Stimulated activated CD8-positive, alpha-beta memory T cell treated with anti-CD3 and anti-CD28 coated beads, Interleukin-15, amount 100 ng/mL, for 4 hours (primary cell): ENCODE measurements around the gene TMEM165.

Experiments
- DNase-seq, 2 donors: peaks; one replicate each; pipeline ENCODE4 v3.0.0-alpha.2; 2020; ENCODE audit warnings: low read depth in 2 of 2

TMEM165 gene

DNA sequence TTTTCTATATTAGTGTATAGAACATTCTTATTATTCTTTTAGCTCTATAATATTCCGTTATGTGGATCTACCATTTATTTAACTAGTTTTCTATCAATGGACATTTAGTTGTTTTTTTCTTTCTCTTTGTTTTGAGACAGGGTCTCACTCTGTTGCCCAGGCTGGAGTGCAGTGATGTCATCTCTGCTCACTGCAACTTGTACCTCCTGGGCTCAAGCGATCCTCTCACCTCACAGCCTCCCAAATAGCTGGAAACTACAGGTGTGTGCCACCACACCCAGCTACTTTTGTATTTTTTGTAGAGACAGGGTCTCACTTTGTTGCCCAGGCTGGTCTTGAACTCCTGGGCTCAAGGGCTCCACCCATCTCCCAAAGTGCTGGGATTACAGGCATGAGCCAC is 10.8 kb downstream of the TMEM165 start:
- DNase-seq: no peak

DNA sequence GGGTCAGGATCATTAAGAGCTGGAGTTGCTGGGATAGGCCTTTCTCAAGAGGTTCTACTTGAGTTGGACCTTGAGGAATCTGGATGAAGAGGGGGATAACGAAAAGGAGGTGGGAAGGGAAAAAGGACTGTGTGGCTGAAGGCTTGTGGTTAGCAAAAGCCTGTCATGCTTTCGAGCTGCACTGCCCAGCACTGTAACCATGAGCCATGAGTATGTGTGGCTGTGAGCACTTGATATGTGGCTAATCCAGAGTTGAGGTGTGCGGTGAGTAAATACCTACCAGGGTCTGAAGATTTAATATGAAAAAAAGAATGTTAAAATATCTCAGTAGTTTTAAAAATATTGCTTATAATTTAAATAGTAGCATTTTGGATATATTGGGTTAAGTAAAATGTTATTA is 11.4 kb downstream of the TMEM165 start:
- DNase-seq: no peak

DNA sequence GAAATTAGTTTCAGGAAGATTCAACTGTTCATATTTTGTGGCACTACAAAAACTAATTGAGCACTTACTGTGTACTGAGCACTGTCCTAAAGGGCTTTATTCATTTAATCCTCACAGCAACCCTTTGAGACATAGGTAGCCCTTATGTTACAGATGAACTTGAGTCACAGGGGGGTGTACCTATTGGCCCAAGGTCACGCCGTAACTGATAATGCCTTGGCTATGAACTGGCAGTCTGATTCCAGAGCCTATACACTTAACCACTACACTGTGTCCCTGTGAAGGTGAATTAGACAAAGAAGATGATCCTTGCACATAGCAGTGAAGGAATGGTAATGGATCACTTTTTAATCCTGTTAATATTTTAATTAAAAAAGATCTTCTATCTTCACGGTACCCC is 12.0 kb downstream of the TMEM165 start:
- no peak for DNase-seq

DNA sequence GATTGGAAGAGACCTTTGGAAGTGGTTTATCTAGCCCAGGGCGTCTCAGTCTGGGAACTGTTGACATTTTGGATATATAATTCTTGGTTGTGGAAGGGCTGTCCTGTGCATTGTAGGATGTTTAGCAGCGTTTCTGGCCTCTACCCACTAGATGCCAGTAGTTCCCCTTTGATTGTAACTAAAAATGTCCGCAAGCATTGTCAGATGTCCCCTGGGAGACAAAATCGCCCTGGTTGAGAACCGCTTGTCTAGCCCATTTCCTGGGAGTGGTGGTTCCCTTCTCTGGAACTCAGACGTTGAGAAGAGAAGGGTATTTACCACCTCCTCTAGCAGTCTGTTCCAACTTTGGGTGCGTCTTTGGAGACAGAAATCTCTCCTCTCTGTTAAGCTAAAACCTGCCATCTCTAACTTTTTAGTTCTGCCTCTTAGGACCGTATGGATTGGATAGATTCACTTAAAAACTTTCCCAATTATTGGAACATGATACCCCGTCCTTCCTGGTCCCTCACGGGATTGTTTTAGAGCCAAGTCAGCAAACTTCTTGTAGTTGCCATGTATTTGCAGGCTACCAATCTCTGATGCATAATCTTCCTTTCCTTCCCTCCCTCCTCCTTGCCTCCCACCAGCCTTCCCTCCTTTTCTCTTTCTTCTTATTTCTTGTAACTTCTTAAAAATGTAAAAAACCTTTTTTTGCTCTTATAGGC is 13.9 kb downstream of the TMEM165 start:
- no peak for DNase-seq

DNA sequence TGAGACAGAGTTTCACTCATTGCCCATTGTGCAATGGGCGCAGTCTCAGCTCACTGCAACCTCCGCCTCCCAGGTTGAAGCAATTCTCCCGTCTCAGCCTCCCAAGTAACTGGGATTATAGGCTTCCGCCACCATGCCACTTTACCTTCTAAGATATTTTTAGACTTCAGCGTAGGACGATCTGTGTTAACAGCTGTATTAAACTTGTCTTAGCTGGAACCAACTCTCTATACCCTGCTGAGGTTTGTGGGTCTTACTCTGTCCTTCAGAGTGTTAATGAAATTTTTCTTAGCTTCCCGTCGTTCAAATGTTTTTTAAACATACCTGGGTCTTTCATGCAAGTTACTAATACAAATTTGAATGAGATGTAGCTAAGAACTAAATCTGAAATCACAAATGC is 14.7 kb downstream of the TMEM165 start:
- DNase-seq: no peak

DNA sequence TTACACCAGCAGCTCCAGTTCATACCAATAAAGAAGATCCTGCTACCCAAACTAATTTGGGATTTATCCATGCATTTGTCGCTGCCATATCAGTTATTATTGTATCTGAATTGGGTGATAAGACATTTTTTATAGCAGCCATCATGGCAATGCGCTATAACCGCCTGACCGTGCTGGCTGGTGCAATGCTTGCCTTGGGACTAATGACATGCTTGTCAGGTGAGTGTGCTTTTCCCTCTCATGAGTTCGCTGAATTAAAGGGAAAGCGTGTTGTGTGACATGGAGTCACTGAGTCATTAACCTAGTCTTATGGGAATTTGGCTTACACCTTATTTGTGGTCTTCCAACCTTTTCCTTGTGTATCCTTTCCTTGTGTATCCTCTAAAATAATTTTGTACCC is 15.9 kb downstream of the TMEM165 start:
- no peak for DNase-seq

DNA sequence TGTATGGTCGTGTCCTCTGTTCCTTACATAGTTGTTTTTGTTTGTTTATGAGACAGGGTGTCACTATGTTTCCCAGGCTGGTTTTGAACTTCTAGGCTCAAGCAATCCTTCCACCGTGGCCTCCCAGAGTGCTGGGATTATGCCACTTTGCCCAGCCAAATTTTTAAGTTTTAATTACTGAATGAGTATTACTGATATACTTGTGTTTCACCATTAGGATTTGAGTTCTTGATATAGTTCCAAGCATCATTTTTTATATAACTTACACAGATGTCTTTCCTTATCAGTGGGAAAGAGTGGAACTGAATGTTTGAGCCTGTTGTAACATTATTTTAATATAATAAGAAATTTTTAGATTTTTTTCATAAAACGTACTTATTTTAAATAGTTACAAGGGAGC is 20.4 kb downstream of the TMEM165 start:
- DNase-seq: no peak

DNA sequence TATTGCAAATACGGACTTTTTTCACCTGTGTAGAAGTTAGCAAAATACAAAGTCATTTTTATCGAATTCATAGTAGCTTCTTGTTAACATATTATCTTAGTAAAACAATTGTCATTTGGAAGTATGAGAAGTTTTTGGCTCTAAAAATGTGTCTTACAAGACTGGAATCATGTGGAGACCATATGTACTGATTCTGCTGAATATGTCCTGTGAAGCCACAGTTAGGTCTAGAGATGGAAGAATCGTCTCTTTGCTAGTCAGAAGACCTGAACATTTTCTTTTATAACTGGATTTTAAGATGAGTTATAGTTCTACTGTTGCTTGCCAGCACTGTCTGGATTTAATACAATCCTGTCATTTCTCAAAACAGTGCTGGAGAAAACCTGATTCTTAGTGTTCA is 29.0 kb downstream of the TMEM165 start:
- DNase-seq: no peak

DNA sequence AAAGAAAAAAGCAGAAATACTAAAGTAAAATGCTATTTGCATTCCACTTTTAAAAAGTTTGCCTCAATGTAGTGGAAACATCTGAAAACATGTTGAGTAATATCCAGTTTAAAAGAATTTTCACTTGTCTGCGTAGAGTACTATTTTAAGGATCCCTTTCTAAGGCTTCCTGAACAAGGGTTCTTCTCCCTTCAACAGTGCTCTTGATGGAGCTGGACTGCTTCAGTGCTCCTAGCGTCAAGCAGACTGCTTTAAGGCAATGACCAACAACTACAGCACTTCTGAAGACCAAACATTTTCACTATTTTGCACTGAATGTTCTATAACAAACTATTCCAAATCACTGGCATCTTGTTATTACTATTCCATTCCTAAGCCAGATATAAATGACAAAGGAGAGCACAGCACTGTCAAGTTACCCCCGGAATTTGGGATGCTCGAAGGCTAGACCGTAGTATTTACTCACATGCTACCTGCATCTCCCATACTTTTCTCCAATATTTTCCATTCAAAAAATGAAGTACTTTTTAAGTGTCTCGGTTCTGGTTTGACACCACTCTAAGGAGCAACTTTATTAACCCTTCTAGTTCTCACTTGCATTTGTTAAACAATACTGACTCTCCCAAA is 36.1 kb downstream of the TMEM165 start:
- DNase-seq: no peak

DNA sequence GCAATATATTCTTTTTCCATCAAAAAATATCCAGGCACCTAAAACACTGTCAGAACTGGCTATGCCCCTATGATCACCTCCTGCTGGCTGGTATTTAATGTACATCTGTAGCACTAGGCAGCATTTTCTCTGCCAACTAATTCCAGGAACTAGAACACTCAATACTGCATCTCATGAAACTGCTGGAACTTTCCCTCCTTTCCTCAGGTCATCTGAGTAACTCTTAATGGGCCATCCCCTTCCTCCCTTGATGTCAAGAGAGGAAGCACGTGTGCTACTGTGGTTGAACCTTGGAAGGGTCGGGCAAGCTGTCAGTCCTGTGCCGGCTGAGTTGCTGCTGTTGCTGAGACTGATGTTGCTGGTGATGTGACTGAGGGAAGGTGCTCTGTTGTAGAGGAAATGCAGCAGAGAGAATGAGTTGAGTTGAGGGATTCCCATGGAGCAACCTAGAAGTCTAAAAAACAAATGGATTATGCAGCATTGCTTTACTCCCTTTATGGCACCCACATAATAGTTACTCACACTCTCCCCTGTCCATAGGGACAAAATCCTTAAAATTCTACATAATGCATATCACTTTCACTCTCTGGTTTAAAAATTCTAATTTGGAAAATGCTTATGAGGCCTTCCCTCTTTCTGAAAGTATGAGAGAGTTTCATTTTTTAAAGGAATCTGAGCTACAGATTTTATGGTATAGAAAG is 39.5 kb downstream of the TMEM165 start:
- no peak for DNase-seq

DNA sequence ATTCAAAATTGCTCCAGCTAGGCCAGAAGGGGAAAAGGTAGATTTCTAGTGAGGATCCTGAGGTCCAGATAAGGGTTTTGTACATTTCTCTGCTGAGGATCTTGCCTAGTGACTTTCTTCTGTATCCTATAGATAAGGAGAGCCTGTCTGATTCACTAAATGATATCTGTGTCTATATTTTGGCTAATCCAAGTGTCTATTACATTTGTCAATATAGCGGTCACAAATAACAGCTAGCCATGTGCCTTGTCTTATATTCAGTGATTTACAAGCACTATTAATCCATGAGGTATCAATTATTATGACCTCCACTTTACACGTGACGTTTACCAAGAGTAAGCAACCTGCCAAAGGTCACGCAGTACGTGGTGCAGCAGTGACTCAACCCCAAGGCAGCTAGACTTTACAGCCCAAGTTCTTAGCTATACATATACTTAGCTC is 41.6 kb downstream of the TMEM165 start:
- no peak for DNase-seq

DNA sequence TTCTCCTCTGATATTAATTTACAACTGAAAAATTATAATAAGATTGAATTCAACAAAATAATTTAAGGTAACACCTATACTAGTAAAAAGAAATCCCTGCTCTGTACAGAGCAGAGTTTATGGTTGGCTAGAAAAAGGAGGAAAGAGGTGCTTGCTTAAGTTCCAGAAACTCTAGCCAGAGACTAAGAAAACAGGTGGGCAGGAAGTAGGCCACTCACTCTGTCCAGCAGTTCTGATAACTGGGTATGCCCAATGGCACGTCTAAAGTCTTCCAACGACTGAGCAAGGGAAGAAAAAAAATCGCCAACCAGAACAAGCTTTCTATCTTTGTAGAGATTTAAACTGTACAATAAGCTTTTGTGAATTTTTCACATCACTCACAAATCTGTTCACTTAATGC is 42.1 kb downstream of the TMEM165 start:
- DNase-seq: no peak

DNA sequence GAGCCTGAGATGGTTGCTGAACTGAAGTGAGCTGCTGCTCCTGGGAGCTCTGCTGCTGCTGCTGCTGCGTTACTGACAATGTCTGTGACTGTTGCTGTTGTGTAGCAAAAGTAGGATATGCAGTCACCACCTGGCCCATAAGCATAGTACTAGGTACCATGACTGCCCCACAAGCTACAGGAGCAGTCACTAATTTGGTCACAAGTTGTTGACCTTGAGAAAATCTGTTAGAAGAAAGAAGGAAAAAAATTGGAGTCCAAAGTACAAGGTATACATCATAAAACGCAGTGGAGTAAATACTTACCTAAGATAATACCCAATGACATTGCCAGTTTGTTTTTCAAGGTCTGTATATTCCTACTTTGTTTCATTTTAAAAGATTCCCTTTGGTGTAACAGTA is 42.6 kb downstream of the TMEM165 start:
- DNase-seq: no peak

DNA sequence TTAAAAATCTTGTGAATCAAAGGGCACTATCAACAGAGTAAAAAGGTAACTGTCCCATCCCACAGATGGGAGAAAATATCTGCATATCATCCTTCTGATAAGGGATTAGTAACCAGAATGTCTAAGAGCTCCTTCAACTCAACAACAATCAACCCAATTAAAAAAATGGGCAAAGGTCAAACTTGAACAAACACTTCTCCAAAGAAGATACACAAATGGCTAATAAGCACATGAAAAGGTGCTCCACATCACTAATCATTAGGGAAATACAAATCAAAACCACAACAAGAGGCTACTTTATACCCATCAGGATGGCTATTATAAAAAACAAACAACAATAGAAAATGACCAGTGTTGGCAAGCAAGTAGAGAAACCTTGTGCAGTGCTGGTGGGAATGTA is 43.3 kb downstream of the TMEM165 start:
- no peak for DNase-seq

DNA sequence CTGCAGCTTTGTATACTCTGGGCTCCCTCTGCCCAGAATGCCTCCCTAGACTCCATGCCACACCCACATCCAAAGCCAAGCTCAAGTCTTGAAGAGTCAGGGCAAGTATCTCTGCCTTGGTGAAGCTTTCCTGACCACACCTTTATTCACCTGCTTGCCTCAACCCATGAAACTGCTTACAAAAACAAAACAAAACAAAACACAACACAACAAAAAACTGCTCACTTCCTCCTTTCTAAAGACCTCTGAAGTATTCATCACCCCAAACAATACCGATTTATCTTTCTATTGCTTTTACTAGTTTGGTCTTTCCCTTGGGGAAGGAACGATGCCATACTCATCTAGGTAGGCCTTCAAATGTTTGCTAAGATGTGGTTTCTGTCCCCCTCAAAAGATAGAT is 45.0 kb downstream of the TMEM165 start:
- no peak for DNase-seq

DNA sequence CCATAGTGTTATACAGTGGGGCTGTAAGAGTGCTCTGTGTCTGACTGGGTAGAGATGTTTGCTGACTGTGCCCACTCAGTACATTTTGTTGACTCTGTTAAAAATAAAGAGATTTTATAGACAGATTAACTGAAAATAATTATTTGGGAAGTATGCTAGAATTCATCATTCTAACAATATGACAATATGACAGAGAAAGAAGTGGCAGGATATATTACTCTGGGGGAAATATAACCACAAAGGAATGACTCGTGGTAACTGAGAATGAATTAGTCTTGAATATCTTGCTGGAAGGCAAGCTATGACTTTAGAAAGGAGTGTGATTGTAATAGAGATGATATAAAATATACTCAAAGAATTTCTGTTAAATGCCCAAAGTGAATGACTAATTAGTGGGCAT is 46.8 kb downstream of the TMEM165 start:
- DNase-seq: no peak

DNA sequence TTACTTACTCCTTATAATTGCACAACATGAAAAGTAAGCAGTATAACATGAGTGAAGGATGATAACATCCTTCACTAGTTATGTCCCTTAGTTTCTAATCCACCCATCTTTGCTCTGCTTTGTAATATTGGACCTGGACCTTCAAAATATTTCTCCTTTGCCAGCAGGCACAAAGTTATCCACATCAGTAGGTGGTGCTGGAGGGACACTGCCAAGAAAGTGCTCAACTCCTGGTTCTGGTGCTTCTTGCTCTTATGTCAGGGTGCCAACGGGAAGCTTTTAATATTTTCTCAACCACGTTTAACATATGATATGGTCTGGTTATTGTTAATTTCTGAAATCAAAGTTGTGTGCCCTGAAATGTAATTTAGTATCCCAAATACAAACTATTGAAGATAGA is 49.1 kb downstream of the TMEM165 start:
- DNase-seq: no peak

DNA sequence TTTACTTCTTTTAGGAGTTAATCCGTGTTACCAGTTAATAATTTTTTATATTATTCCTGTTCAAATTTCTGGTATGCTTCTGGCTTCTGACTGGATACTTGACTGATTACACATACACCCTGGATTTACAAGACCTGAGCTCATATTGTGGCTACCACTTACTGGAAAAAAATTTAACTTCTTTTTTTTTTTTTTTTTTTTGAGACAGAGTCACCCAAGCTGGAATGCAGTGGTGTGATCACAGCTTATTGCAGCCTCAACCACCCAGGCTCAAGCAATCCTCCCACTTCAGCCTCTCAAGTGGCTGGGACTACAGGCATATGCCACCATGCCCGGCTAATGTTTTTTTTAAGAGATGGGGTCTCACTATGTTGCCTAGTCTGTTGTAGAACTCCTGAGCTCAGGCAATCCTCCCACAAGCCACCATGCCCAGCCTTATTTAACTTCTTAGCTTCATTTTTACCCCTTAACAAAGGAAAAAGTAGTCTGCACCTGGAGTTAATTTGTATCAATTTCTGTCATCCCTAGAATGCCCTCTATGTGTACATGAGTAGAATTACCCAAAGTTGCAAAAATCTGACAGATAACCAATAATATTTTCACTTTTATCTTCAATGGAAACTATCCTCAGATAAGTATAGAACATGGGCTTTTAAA is 50.3 kb downstream of the TMEM165 start:
- DNase-seq: no peak

DNA sequence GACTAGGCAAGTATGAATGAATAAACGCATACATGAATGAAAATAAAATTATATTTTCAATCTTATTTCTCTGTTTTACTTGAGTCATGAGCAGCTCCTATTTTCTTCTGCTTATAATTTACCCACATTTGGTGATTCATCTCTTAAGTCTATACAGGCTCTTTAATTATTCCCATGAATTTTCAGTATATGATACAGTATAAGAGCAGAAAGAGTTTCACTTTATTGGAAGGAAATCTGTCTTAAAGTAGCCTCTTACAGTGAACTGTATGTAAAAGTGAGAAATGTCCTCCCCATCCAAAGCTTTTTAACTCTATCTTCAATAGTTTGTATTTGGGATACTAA is 50.8 kb downstream of the TMEM165 start:
- no peak for DNase-seq

DNA sequence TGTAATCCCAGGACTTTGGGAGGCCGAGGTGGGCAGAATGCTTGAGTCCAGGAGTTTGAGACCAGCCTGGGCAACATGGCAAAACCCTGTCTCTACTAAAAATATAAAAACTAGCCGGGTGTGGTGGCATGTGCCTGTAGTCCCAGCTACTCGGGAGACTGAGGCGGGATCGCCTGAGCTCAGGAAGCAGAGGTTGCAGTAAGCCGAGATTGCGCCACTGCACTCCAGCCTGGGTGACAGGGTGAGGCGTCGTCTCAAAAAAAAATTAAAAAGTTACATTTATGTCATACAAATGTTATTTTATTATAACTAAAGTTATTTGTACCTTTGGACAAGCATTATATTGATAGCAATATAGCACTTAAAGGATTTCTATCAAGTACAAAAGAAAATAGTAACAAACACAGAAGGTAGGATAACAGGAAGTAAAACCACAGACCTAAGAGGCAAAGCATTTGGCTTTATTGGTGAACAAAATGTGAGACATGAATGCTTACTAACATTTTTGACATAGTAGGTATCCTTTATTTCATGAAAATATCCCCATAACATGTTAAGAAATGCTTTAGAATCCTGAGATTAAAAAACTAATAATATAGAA is 51.5 kb downstream of the TMEM165 start:
- no peak for DNase-seq

DNA sequence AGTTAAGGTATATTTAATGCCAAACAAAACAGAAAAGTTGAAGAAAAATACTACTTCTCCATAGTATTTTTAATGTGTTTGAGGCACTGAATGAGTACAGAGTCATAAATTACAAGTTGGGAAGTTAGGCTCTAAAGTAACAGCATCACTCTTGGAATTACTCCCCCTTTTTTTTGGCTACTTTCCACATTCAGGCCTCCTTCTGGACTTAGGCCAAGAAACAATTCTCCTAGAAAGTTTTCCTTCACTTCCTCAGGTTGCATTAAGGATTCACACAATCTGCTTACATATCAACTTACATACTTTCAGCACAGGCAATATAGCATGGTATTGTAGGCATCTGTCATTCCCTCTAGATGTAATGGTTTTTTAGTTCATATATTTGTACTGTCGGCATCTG is 52.1 kb downstream of the TMEM165 start:
- DNase-seq: no peak

DNA sequence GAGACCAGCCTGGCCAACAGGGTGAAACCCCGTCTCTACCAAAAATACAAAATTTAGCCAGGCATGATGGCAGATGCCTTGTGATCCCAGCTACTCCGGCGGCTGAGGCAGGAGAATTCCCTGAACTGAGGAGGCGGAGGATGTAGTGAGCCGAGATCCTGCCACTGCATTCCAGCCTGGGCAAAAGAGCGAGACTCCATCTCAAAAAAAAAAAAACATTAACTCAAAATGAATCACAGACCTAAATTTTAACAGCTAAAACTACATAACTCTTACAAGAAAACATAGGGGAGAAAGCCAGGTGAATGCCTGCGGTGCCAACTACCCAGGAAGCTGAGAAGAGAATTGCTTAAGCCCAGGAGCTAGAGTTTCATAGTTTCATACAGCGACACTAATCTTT is 54.8 kb downstream of the TMEM165 start:
- no peak for DNase-seq
